Measurements from ENCODE around the gene TATDN2.

TATDN2 gene

GRCh38 chr3:10287936-10288574, 39.8 kb downstream of the TATDN2 start:
- no peak for TF ChIP-seq ZFX (IDR thresholded peaks at IDR 0.05)
- no peak overlapping the region for H3K27ac ChIP-seq

- TF ChIP-seq CTCF (conservative IDR thresholded peaks at IDR 0.05), result no peak
- TF ChIP-seq ZFX (IDR thresholded peaks at IDR 0.05), result no peak
- H3K27ac ChIP-seq, result no peak overlapping the region
Observed at GRCh38 chr3:10288575-10288960, 40.3 kb downstream of the TATDN2 start.

- TF ChIP-seq ZFX (IDR thresholded peaks at IDR 0.05) (no peak), CTCF (conservative IDR thresholded peaks at IDR 0.05) (no peak)
- H3K27ac ChIP-seq, result no peak overlapping the region
Observed at GRCh38 chr3:10289077-10289476, 40.8 kb downstream of the TATDN2 start.

GRCh38 chr3:10289787-10290355, 41.6 kb downstream of the TATDN2 start:
- no peak overlapping the region for H3K27ac ChIP-seq
- TF ChIP-seq CTCF (conservative IDR thresholded peaks at IDR 0.05), result no peak
- TF ChIP-seq ZFX (IDR thresholded peaks at IDR 0.05), result no peak

- no peak overlapping the region for H3K27ac ChIP-seq
- TF ChIP-seq ZFX (IDR thresholded peaks at IDR 0.05) (no peak), CTCF (conservative IDR thresholded peaks at IDR 0.05) (no peak)
Observed at GRCh38 chr3:10290481-10291176, 42.4 kb downstream of the TATDN2 start.

GRCh38 chr3:10291641-10292040, 43.4 kb downstream of the TATDN2 start:
- TF ChIP-seq CTCF (conservative IDR thresholded peaks at IDR 0.05), result no peak
- TF ChIP-seq ZFX (IDR thresholded peaks at IDR 0.05), result no peak
- H3K27ac ChIP-seq, result no peak overlapping the region

- TF ChIP-seq CTCF (conservative IDR thresholded peaks at IDR 0.05), result no peak
- no peak for TF ChIP-seq ZFX (IDR thresholded peaks at IDR 0.05)
- H3K27ac ChIP-seq, result no peak within 1 kb of the TSS
Observed at GRCh38 chr3:10292505-10293419, 44.5 kb downstream of the TATDN2 start, which contains the start of gene GHRL. GHRL (minus strand) TSS chr3:10292947; CDS start chr3:10290180, 2,767 bp downstream.

Measured in C4-2B (cell line).